ENCODE results near the gene EXOC3L1.

The EXOC3L1 gene

DNA sequence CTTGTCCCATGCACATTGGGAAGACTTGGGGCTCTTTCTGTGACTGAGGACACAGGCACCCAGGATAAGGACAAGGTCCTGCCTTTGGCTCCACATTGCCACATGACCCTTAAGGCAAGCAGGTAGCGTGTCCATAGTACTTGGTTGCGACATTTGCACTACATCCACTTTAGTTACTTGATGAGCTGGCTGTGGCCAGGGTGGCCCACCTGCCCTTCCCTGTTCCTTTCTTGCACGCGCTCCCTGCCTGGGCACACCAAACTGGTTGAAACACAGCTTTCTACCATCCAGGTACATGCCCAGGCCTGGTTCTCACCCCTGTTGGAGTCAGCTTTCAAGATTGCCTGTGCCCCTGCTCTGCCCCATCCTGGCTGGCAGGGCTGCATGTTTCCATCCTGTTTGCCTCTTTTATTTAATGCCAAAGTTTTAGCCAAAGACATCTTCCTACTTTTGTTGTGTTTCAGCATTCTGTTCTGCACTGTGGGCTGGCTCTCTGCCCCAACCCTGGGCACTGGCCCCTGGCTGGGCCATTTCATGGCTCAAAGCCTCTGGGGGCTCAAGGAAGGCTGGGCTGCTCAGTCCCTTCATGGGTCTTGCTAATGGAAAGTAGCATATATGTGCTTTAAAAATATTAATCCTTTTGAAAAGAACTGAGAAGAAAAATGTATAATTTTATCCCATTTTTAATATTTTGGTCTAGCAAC lies 42.3 kb downstream of the EXOC3L1 start:
- DNase-seq = no peak

DNA sequence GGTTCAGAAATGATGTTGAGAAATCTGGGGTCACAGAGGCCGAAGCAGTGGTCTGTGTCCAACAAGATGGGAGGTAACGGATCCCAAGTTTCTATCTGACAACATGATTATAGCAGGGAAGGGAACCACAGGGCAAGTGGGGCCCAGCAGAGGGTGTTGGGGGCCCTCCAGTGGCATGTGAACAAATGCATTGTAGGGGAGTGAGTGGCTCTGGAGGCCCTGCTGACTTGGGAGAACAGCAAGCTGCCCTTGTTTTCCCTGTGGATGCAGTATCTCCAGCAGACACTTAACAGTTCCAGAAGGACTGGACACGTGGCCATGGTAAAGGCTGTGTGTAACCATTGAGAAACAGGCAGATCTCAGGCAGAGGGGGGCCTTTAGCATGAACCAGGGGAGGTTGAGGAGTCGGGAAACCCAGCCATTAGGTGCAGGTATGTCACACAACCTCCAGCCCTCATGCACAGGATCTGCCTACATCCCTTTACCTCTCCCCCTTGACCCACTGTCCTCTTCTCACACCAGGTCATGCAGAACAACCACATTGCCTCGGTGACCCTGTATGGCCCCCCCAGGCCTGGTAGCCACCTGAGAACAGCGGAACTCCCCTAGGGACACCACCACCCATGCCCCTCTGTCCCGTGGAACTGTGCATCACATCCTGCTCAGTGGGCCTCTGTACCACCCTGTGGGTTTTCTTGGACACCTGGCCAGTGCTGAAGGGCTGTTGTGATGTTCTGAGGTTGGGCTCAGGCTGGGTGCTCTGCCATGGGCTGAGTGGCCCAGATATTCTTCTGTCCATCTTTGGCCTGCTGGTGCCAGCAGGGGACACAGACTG lies 43.2 kb downstream of the EXOC3L1 start:
- no peak for DNase-seq

DNA sequence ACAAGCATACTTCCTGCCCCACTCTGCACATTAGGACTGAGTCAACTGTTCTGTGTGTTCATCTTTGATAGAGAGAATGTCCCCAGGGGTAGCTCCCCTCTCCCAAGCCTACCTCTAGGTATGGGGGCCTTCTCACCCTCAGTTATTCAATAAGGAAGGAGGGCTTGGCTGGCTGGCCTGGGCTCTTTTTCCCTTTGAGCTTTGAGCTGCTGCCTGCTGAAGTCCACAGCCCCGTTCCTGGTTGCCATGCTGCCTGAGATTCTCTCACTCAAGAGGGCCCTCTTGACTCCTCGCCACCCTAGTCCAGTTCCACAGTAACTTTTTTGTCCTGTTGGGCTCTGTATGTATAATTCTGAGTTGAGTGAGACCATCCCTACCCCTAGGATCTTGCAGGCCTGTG lies 44.2 kb downstream of the EXOC3L1 start:
- DNase-seq = no peak

DNA sequence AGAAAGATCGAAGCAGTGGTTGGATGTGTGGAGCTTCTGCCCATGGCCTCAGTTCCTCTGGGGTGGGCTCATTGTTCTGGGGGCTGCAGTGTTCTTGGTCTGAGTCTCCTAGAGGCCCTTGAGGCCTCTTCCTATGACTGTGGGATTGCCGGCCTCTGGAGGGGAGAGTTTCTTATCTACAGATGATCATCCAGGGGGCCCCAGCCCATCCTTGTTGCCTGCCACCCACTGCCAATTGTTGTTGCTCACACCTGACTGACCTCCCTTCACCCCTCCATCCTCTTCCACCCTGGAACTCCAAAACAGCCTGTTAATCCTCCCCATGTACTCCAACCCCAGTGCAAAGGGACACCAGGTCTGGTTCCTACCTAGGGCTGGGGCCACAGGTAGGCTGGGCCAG lies 45.0 kb downstream of the EXOC3L1 start:
- no peak for DNase-seq

DNA sequence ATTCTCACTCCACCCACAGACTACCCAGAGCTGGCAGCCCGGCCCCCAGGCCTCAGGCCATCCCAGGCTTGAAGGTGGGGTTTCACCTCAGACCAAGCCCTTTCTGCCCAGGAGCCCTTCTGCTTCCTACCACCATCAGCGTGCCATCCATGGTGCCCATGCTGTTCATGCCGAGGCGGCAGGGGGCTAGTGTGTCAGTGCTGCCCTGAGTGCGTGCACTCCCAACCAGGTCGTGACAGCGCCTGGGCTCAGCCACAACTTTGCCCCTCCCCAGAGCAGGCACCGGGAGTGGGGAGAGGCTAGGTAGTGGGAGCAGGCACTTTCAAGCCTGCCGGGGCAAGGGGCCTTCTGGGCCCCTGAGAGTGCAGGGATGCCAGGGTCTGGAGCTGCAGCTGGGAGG lies 47.6 kb downstream of the EXOC3L1 start:
- DNase-seq = no peak

DNA sequence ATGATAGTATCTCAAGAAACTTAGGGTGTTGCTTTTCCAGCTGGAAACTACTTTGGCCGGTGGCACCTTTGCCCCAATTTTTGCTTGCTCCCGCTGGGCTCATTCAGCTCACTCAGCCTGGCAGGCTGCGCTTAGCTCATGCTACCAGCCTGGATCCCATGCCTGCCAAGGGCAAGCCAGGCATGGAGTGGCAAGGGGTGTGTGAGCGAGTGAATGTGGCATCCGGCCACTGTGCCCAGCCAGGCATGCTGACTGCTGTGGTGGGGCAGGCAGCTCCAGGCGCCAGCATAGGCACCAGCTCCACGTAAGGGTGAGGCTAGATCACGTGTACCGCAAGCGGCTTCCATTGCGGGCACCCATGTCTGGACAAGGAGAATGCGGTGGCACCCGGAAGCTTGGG lies 48.5 kb downstream of the EXOC3L1 start:
- DNase-seq = no peak

GRCh38 chr16:67137605-67138004 lies 52.3 kb downstream of the EXOC3L1 start:
- no peak for DNase-seq

Data from hematopoietic multipotent progenitor cell treated with erythropoietin and hydrocortisone succinate and interleukin-3 and kit ligand, for 8 days (in vitro differentiated cells).